HS-27A (cell line): ENCODE results near the gene BHLHA15.

ENCODE experiments used
- DNase-seq: peaks from one replicate; pipeline ENCODE4 v3.0.0-alpha.2; 2012; ENCODE audit warnings: low read depth, missing footprints

The BHLHA15 gene

GRCh38 chr7:98211221-98211675 lies at the start of gene BHLHA15:
Gene BHLHA15 (plus strand): TSS chr7:98211439. CDS start chr7:98212310, 871 bp downstream.
- no peak for DNase-seq

GRCh38 chr7:98162758-98163157 lies 48.5 kb upstream of the BHLHA15 start:
- DNase-seq: no peak

- no peak for DNase-seq
Measured at GRCh38 chr7:98163269-98163668, 48.0 kb upstream of the BHLHA15 start.

- DNase-seq: no peak
Measured at GRCh38 chr7:98163704-98164494, 47.3 kb upstream of the BHLHA15 start.

DNA sequence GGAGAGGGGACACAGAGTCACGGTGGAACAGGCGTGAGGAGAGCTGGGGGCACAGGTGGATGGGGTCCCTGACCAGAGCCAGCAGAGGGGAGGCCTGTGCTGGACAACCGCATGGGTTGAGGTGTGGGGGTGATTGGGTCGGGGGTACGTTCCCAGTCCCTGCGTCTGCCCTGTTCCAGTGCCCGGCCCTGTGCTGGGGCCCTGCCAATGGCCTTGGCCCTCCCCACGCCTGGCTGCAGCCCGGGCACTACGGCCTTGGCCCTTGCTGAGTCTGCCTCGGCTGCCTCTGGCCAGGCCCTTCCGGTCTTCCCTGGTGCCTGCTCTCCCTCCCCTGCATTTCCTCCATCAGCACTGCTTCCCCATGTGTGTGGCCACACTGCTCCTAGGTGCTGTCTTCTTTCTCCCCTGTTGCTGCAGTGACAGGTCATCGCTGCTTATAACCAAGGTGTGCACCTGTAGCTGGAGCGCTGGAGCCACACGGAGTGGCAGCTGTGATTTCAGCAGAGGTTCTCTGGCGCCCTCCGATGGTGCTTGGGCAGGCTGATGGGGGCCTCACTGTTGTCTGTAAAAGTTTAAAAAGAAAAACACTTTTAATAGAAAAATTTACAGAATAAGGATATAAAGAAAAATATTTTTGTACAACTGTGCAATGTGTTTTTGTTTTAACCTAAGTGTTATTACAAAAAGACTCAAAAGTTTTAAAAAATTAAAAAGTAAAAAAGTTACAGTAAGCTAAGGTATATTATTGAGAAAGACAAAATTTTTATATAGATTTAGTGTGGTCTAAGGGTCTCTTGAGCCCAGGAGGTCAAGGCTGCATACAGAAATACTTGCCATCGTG lies 45.2 kb upstream of the BHLHA15 start:
- no peak for DNase-seq

GRCh38 chr7:98166668-98166970 lies 44.6 kb upstream of the BHLHA15 start:
- no peak for DNase-seq

- no peak for DNase-seq
Measured at GRCh38 chr7:98167653-98168052, 43.6 kb upstream of the BHLHA15 start.

DNA sequence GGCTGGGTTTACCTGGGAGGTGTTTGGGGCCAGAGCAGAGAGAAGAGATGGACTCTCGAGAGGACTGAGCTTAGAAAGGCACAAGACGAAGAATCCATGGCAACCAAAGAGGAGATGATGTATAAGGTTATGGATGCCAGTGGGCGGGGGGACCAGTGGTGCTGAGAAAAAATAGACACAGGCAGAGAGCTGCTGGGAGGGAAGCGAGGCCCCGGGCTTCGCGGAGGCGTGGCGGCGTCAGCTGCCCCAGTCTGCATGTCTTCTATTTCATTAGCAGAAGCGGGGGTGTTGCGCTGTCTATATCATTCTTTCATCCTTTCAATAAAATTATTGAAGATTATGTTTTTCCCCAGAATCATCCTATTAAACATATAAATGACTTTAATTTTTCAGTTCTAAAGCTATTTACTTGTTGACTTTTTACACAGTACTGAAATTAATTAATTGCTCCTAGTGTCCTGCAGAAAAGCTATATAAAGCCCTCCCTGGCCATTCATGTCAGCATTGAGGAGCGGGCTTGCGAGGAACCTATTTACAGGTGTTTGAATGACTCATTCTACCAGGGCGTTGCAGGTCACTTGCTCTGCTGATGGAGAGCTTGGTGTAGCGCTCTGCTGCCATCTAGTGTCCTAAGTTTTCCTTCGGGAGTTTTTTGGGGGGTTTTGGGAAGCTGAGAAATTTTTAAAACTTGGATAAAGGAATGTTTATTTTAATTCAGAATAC lies 42.9 kb upstream of the BHLHA15 start:
- DNase-seq: peak; percentile 5

- no peak for DNase-seq
Measured at GRCh38 chr7:98168904-98169621, 42.2 kb upstream of the BHLHA15 start.

GRCh38 chr7:98170966-98171365 lies 40.3 kb upstream of the BHLHA15 start:
- DNase-seq: no peak

DNA sequence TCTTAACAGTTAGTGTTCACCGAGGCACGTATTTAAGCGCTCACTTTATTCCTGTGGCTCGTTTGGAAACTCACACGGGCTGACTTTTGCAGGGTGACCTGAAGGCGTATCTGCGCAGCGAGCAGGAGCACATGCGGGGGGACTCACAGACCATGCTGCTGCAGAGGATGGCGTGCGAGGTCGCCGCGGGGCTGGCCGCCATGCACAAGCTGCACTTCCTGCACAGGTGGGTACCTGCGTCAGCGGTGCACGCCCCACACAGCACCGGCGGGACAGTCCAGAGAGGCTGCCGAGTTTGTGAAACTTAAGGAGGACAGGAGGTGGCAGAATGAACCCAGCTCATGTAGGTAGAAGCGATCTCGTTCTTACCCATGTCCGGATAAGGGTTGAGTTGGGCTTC lies 39.8 kb upstream of the BHLHA15 start:
- DNase-seq: no peak

DNA sequence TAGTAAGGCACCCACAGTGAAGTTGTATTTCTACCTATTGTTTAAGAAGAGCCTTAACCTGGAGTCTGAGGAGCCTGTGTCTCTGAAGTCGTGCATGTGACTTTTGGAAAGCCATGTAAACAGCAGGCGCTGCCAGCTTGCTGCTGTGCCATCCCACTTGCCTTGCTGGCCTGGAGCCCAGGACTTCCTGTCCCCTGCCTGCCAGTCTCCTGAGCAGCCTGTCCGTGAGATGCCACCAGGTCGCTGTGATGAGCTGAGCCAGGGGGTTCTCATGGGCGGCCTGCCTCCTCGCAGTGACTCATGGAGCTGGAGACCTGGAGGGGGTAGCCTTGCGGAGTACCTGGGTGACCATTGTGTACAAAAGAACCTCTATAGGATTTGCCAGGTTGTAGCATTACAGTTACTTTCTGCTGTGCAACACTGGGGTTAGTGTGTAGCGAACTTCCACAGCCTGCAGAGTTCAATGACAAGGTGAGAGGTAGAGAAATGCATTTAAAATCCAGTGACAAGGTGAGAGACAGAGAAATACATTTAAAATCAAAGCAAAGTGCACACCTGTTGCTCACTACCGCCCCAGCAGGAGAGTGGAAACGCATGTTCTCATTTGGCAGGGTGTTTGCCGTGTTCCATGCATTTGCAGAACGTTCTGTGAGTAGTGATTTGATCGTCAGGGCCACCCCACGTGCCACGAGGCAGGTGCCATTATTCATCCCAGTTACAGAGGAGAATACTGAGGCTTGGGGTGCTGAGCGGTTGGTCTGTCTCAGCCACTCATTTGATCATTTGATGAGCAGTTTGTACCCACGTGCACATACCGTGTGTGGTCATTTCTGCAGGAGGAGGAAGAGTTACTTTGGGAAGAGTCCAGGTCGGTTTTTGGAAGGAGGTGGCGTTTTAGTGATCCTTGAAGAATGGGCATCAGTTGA lies 36.6 kb upstream of the BHLHA15 start:
- DNase-seq: no peak

DNA sequence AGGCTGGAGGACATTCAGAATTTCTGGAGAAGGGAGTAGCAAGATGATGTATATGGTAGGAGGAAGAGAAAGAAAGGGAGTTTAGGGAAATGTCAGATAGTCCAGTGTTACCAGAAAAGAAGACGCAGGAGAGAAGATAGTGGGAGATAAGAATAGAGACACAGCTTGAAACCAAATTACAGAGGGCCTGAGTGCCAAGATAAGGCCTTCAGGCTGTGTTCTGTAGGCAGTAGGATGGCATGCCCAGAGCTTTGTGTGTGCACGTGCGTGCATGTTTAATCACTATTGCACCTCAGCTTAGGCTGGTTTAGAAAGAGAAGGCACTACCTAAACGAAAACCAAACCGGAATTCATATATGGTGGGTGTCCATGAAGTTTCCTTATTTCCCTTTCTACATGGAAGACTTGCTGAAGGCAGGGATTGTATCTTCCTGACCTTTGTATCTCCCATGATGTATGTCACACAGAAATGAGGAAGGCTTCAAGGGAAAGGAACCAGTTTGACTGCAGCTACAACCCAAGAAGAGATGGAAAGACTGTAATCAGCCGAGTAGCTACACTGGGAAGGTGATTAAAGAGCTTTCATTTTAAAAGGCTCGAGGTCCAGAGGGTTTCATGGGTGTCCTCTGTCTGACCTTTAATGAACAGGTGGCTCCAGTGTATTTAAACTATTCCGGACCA lies 35.8 kb upstream of the BHLHA15 start:
- no peak for DNase-seq

GRCh38 chr7:98177553-98177952 lies 33.7 kb upstream of the BHLHA15 start:
- DNase-seq: no peak

DNA sequence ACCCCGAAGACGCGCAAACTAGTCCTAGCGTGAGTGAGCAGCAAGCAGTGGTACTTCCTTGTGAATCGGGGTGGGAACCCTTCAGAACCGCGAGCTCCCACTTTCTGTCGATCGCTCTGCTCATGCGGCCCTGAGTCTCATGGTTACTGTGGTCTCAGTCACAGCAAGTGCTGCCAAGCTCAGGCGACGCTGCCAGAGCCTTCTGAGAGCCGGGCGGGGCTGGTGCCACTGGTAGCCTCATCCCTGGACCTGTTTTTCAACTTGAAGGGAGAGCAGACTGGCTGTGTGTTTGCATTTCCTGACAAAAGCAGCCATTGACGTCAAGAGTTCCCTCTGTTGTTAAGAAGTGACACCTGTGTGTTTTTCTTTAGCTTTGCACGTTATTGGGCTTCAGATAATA lies 32.9 kb upstream of the BHLHA15 start:
- DNase-seq: no peak

- DNase-seq: no peak
Measured at GRCh38 chr7:98178762-98179490, 32.3 kb upstream of the BHLHA15 start.

- DNase-seq: no peak
Measured at GRCh38 chr7:98180751-98181150, 30.5 kb upstream of the BHLHA15 start.

- DNase-seq: no peak
Measured at GRCh38 chr7:98185101-98185500, 26.1 kb upstream of the BHLHA15 start.

- no peak for DNase-seq
Measured at GRCh38 chr7:98186452-98187137, 24.6 kb upstream of the BHLHA15 start.
